NCI-H2171 treated with DMSO at 0.1 percent for 48 hours (cell line): ENCODE results near the gene MSRB3.
"Not testable (repeated sequence)": the region's sequence is repeated elsewhere in the genome, so short reads cannot be mapped to it uniquely, and the experiment has no call there.

Experiments used
- DNase-seq: peaks from one replicate; lab custom pipeline; 2025; lab: John Stamatoyannopoulos, UW

MSRB3 gene

DNA sequence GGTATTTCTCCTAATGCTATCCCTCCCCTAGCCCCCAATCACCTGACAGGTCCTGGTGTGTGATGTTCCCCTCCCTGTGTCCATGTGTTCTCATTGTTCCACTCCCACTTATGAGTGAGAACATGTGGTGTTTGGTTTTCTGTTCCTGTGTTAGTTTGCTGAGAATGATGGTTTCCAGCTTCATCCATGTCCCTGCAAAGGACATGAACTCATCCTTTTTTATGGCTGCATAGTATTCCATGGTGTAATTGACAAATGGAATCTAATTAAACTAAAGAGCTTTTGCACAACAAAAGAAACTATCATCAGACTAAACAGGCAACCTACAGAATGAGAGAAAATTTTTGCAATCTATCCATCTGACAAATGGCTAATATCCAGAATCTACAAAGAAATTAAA is 178.9 kb downstream of the MSRB3 start:
- DNase-seq: not testable (repeated sequence)

DNA sequence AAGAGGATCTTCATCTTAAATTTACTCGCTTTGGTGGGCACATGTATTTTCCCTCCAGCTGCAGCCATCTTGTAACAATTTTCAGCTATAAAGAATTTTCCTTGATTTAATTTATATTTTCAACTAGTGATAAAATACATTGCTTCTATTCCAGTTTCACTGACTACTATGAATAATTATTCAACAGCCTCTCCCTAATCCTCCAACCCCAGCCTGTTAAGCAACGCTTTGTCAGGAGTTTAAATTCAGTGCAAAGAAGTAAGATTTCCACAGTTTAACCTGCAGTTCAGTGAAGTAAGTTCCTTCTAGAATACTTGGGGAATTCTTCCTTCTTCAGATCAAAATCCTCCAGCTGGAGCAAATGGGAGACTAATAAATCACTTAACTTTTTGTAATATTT is 180.2 kb downstream of the MSRB3 start:
- no peak for DNase-seq

DNA sequence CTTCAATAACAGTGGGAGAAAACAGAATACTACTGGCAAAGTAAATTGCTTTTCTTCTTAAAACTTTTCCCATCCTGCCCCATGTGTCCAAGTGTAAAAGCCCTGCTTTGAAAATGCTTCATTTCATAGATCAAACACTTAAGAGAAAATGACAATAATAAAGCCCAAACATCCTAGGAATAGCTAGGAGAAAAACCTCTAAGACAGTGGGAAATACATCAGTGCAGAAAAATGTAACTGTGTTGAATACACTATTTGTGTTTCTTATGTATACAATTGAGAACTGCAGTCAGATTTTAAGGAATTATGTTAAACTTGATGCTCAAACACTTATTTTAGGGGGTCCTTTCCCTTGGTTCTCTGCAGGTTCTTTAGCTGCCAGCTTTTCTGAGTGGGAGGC is 181.1 kb downstream of the MSRB3 start:
- no peak for DNase-seq

DNA sequence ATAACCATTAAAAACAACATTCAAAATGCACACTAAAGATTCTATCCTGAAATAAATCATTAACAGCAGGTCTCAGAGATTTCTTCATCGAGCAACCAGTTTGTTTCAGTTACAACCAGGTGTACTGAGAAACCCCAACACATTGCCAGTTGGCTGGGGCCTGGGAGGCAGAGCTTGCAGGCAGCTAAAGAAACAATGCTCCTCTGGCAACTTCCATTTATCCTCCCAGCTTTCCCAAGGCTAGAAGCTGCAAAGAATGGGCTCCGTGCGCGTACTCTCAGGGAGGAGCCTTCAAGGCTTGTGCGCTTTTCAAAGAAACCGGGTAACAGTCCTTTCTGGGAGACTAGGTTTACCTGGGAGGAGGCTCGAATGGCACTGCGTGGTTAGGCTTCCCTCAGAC is 181.6 kb downstream of the MSRB3 start:
- DNase-seq: no peak

DNA sequence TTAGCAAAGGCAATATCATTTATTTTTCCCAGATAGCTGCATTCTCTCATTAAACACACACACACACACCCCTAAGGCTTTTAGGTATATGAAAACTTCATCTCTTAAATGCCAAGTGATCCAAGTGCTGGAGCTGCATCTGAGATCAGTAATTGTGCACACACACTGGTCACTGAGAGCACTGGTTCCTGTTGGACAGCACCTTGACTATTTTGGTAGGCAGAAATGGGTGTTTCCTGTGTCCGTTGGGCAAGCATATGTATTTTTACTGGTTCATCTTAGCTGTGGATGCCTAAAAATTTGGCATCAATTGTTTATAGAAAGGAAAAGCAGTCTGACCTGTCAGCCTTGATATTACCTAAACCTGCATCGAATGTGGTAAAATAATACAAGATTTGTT is 182.5 kb downstream of the MSRB3 start:
- no peak for DNase-seq

DNA sequence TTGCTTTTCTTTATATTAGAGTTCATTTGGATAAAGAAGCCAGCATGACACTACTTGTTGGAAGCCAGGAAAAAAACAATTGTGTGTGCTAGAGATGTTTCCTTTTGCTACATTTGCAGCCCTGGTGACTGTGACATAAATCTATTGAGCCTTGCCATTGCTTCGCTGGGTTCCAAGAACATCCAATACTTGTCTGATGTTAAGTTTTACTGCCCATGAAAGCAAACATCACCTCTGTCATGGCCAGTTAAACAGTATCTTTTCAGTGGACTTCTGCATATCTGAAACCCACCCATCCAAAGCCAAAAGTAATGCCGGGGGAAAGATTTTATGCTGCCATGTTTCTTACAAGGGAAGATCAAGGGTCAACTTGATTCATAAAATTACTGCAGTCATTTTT is 184.0 kb downstream of the MSRB3 start:
- no peak for DNase-seq

DNA sequence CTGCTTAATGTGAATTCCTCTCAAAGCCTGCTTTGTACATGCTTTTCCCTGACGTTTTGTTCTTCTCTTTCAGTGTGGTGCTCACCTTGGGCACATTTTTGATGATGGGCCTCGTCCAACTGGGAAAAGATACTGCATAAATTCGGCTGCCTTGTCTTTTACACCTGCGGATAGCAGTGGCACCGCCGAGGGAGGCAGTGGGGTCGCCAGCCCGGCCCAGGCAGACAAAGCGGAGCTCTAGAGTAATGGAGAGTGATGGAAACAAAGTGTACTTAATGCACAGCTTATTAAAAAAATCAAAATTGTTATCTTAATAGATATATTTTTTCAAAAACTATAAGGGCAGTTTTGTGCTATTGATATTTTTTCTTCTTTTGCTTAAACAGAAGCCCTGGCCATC is 184.6 kb downstream of the MSRB3 start:
- DNase-seq: no peak

DNA sequence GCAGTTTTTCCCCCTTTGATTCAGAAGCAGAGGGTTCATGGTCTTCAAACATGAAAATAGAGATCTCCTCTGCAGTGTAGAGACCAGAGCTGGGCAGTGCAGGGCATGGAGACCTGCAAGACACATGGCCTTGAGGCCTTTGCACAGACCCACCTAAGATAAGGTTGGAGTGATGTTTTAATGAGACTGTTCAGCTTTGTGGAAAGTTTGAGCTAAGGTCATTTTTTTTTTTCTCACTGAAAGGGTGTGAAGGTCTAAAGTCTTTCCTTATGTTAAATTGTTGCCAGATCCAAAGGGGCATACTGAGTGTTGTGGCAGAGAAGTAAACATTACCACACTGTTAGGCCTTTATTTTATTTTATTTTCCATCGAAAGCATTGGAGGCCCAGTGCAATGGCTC is 185.1 kb downstream of the MSRB3 start:
- DNase-seq: no peak

DNA sequence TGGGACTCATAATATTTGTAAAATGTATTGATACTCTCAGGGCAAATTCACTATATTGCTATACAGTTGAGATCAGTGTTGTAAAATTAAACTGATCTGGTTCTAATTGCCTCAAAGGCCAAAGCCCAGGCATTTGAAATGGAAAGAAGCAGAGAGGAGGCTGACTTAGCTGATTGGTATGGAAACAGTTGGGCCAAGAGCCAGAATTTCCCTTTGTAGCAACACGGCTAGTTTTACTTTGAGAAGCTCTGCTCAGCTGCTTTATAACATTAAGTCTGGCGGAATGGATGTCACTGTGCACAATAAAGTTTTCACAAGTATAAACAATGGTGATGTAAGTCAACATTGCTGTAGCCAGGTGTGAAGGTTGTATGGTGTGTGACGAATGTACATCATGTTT is 186.4 kb downstream of the MSRB3 start:
- DNase-seq: no peak

DNA sequence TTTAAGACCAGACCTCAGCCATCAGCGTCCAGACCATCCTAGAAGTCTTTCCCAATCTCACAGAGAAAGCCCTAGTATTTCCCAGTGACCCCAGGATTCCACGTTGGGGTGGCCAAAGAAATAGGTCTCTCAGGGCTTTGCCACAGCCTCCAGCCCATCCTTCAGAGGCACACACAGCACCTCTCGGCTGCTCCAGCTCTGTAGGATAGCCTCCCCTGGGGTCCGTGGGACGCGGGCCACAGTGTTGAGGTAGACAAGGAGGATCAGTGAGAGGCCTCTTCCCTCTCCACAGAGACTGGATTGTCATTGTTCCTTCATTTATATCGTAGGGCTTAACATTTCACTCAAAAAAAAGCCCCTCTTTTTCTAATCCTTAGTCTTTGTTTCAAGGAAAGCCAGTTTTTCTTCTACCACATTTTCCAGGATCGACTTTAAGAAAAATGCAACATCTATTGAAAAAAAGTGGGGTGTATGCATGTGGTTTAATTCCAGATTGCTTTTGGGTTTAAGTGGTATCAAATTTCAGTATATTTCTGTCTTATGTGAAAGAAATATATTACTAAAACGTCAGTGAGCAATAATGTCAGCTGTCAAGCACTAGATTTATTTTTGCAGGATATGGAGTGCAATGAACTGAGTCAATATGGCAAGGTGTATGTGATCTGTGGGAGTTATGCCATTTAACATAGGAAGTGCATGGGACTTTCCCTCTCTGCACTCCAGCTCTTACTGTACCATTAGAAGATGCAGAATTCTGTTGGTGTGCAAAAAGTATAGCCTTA is 187.5 kb downstream of the MSRB3 start:
- DNase-seq: no peak

DNA sequence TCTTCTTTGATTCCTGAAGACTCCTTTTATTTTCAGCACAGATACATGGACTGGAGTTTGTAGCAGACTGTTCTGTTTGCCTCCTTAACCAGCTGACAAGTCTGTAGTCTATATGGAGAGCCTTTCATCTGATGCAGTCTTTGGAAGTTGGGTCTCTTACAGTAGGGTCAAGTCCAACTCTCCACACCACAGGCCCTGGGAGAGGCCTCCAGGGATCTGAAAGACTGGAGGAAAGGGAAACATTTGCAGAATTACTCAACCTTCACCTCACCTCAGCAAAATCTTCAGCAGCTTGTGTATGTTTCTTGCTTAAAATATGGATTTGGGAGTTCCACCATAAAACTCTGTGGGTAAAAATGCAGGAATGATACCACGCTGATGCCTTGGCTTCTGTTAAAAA is 188.4 kb downstream of the MSRB3 start:
- DNase-seq: no peak

DNA sequence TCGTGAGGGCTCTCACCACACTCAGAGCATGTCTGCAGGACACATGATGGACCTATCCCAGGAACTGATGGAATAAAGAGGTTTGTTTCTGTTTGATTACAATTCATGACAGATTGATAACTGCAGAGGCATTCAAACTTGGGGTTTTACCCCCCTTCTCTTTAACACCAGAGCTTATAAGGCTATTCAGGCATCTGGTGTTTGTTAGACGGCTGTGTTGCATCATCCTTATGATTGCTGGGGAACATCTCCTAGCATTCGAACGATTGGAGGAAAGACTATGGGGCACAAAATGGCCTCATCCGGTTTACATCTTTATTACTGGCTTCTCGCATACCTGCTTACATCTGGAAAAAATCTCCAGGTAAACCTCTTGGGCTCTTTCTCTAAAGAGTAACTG is 191.8 kb downstream of the MSRB3 start:
- DNase-seq: no peak

DNA sequence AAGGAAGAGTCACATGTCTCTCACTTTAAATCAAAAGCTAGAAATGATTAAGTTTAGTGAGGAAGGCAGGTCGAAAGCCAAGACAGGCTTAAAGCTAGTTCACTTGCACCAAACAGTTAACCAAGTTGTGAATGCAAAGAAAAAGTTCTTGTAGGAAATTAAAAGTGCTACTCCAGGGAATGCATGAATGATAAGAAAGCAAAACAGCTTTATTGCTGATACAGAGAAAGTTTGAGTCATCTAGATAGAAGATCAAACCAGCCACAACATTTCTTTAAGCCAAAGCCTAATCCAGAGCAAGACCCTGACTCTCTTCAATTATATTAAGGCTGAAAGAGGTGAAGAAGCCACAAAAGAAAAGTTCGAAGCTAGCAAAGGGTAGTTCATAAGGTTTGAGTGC is 193.6 kb downstream of the MSRB3 start:
- DNase-seq: no peak

DNA sequence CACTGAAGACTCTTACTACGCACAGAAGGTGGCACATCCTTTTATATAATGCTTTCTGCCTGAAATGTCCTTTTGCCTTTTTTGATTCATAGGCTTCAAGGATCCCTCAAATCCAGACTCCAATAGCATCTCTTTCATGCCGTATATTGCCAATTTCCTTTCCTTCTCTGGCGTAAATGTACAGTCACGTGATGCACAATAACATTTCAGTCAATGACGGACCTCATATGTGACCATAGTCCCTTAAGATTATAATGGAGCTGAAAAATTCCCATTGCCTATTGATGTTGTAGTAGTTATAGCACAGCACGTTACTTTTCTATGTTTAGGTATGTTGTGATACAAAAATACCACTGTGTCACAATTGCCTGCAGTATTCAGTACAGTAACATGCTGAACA is 196.3 kb downstream of the MSRB3 start:
- no peak for DNase-seq

DNA sequence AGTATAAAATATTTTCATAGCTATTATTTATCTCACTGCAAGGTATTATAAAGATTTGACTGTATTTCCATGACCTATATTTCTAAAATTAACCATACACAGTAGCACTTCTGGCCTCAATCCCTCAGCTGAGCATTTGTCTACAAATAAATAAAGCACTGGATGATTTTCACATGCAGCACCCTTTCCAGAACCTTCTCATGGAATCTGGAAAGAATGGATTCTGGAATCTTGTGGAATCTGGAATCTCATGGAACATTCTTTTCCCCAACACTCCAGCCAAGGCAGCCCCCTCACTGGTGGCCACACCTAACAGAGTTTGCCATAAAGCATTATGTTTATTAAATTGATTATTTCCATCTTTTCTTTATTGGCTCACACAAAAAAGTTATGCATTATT is 199.2 kb downstream of the MSRB3 start:
- DNase-seq: no peak

DNA sequence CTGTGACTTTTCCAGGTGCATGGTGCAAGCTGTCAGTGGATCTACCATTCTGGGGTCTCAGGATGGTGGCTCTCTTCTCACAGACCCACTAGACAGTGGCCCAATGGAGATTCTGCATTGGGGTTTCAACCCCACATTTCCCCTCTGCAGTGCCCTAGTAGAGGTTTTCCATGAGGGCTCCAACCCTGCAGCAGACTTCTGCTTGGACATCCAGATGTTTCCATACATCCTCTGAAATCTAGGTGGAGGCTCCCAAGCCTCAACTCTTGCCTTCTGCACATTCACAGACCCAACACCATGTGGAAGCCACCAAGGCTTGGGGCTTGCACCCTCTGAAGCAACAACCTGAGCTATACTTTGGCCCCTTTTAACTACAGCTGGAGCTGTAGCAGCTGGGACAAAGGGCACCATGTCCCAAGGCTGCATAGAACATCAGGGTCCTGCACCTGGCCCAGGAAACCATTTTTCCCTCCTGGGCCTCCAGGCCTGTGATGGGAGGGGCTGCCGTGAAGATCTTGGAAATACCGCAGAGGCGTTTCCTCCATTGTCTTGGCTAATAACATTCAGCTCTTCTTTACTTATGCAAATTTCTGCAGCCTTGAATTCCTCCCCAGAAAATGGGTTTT is 205.5 kb downstream of the MSRB3 start:
- not testable (repeated sequence) for DNase-seq

DNA sequence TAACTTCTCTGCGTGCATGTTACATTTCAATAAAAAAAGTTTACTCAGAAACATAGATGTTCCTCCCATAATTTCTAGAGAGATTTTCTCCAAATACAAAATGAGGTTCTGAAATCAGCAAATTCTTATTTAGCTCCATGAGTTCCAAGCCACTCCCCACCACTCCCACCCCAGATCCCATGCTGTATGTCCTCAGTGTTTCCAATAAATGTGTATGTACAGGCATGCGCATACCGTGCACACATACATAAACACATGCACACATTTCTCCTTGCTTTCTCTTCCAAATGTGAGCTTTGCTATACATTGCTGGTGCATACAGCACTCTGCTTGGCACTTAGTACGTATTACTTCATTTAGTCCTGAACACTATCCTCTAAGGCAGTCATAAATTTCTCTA is 209.7 kb downstream of the MSRB3 start:
- no peak for DNase-seq

DNA sequence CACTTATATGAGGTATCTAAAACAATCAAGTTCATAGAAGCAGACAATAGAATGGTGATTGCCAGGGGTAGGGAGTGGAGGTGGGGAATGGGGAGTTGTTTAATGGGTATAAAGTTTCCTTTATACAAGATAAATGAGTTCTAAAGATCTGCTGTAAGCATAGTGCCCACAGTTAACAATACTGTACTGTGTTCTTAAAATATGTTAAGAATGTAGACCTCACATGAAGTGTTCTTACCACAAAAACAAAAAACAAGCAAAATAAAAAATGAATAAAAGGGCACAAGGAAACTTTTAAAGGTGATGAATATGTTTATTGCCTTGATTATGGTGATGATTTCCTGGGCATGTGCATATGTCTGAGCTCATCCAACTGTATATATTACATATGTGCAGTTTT is 211.8 kb downstream of the MSRB3 start:
- no peak for DNase-seq

DNA sequence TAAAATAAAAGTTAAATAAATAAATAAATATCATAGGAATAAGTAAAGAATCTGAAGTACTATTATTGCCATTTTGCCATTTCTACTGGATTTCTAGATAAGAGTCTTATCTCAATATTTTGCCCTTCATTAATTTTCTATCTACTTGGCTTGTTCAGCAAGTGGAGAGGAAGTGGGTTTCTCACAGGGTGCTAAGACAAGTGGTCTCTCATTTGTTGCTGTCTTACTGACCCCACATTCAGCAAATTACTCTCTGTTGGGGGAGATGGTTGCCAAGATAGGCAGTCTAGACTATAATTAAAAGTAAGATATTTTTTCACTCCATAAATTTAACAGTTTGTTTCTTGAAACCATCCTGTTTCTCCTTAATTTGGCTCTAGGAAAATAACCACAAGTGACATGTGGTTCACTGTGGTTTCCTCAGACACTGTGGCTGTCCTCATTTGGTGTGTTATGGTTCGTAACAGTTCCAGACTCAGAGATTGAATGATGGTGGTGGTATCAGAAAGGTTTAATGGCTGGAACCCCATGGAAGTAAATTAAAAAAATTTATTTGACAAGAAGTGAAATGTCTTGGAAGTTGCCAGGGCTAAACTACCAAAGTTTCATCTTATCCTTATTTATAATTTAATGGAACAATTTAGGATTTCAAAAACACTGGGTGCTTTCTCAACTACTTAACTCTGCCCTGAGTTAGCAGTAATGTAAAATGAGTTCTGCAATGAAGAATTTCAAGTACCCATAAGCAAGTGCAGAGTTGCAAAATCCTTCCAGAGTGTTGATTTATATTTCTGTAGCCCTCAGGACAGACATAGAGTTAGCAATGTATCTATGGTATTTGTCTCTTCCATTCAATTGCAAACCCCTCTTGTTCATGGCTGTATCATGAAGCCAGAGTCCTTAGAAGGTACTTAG is 214.8 kb downstream of the MSRB3 start:
- no peak for DNase-seq

DNA sequence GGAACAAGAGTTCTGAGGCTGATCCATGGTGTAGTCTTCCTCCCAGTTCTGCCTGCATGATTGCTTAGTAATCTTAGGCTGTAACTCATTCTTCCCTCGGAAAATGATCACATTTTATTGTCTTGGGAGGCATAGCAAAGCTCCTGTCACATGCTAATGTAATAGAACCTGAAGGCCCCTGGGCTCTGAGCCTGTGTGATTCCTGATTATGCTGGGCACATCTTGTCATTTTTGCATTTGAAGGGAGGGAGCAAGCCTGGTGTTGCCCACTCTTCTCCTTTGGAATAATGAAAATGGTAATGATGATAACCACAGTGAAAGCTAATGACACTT is 215.4 kb downstream of the MSRB3 start:
- DNase-seq: no peak

DNA sequence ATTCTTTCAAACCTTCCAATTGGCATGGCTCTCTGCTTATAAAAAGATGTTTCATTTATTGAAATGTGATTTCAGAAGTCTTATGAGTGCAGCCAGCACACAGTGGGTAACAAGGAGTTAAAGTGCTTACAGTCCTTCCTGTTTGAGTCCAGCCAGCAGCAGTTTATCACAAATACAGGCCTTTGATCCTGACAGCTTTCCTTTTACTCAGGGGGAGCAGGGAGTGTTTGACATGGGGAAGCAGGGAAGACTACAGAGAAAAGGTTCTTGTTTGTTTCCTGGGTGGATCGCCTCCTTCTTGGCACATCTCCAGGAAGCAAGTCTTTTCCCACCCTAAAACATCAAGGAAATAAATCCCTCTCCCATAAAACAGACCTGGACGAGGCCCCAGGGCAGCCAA is 216.1 kb downstream of the MSRB3 start:
- no peak for DNase-seq

DNA sequence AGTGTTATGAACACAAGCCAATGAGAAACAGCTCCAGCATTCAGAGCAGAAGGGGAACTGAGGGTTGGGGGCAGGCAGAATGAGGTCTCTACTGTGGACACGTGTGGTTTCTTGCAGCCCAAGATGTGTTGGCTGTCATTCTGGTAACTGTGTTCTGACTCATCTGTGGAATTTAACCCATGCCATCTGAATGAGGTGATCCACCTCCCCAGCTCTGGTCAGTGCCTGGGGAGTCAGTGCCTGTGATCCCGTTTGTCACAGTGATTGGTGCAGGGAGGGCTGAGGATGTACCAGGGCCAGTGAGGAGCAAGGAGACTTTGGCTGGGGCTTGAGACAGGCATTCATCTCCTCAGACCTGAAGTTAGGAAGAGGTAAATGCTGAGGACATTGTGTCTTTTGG is 216.8 kb downstream of the MSRB3 start:
- no peak for DNase-seq

DNA sequence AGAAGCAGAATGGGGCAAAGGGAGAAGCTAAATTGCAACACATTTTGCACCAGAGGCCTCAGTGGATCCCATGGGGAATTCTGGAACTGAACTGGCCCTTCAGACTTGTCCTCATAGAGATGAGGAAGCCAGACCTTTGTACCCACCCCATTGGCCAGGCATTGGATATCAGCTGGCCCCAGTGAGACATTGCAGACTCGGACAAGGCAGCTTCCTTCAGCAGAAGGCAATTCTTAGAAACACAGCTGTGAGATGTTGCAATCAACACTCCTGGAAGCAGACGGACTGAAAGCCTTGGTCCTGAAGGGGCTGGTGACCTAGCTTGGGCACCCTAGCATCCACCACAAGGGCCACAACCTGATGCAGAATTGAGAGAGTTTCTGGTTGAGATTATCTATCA is 218.1 kb downstream of the MSRB3 start:
- DNase-seq: no peak
